Lung (tissue), 12 donors: ENCODE measurements around the gene PARP1. TPM values are rescaled to one million over a fixed set of nuclear protein-coding genes. Genes with fewer than 3 reads are reported as not detected.

Experiments
- ATAC-seq: fragments of 200-7000 bp; cut with Tn5 transposase; one replicate; pipeline ENCODE4 v1.9.1; 2020; ENCODE audit warnings: moderate number of reproducible peaks; ENCODE audit not compliant: insufficient read depth, low FRiP score
- DNase-seq, 3 donors: peaks; one replicate each; pipeline ENCODE4 v3.0.0-alpha.2; 2013 to 2017
- H3K27ac ChIP-seq, 2 donors: one replicate each; pipeline ENCODE4 v1.5.1; 2013; ENCODE audit warnings: mild to moderate bottlenecking in 2 of 2, moderate library complexity in 2 of 2, control low read depth in 1 of 2, inconsistent platforms in 1 of 2, low read depth in 1 of 2, low read length in 1 of 2
- H3K27me3 ChIP-seq, 3 donors: one replicate each; pipeline ENCODE4 v1.5.1; 2013; ENCODE audit warnings: low read length in 2 of 3; ENCODE audit not compliant: control insufficient read depth in 3 of 3, insufficient read depth in 3 of 3
- H3K36me3 ChIP-seq, 4 donors: one replicate each; pipeline ENCODE4 v1.5.1; 2013; ENCODE audit warnings: low read length in 4 of 4, mild to moderate bottlenecking in 1 of 4, moderate library complexity in 1 of 4; ENCODE audit not compliant: control insufficient read depth in 4 of 4, insufficient read depth in 4 of 4
- H3K4me1 ChIP-seq, 5 donors: one replicate each; pipeline ENCODE4 v1.5.1; 2013; ENCODE audit warnings: low read length in 5 of 5, mild to moderate bottlenecking in 2 of 5, moderate library complexity in 1 of 5; ENCODE audit not compliant: control insufficient read depth in 5 of 5, insufficient read depth in 5 of 5
- H3K4me3 ChIP-seq: one replicate; pipeline ENCODE4 v1.5.1; 2013; ENCODE audit warnings: mild to moderate bottlenecking, control low read depth, moderate library complexity
- H3K9ac ChIP-seq, 2 donors: one replicate each; pipeline ENCODE4 v1.5.1; 2013; ENCODE audit warnings: low read length in 2 of 2, control low read depth in 1 of 2; ENCODE audit not compliant: insufficient read depth in 1 of 2
- H3K9me3 ChIP-seq, 4 donors: one replicate each; pipeline ENCODE4 v1.5.1; 2013; ENCODE audit warnings: low read length in 3 of 4, mild to moderate bottlenecking in 1 of 4, moderate library complexity in 1 of 4; ENCODE audit not compliant: control insufficient read depth in 4 of 4, insufficient read depth in 3 of 4
- WGBS, 2 donors: extraction: QIAGEN DNeasy Blood & Tissue Kit; methylation state at CpG; one replicate each; pipeline ENCODE4 v1.1.7; 2013; 5-methylcytosine and 5-hydroxymethylcytosine counted together
- polyA plus RNA-seq, 2 donors: library from polyadenylated mRNA; stranded (reverse); fragments of 200-250 nt; gene quantifications; one replicate each; pipeline ENCODE4 v1.2.1, GENCODE V29; 2013
- total RNA-seq, 2 donors: library from RNA; depleted of rRNA in 1 of 2; stranded (reverse); fragments of >200 nt in 1 of 2; gene quantifications; one replicate each; pipeline ENCODE4 v1.2.1, GENCODE V29; 2014 to 2021
- TF ChIP-seq, protein P1 (sequence below): IDR thresholded peaks from 2 replicates; pipeline ENCODE4 v1.5.1; 2012; ENCODE audit warnings: mild to moderate bottlenecking; ENCODE audit errors: control extremely low read depth, extremely low read depth
- donor health status: control.
- donor health status: control.
- donor health status: Bipolar disorder and iron deficiency.
- donor health status: healthy.
- donor health status: DM: yes; HTN: yes; CAD: no.

The PARP1 gene
- total and polyA plus RNA-seq, 4 donors = 17.2 to 76.4 (median 51.1) TPM

DNA sequence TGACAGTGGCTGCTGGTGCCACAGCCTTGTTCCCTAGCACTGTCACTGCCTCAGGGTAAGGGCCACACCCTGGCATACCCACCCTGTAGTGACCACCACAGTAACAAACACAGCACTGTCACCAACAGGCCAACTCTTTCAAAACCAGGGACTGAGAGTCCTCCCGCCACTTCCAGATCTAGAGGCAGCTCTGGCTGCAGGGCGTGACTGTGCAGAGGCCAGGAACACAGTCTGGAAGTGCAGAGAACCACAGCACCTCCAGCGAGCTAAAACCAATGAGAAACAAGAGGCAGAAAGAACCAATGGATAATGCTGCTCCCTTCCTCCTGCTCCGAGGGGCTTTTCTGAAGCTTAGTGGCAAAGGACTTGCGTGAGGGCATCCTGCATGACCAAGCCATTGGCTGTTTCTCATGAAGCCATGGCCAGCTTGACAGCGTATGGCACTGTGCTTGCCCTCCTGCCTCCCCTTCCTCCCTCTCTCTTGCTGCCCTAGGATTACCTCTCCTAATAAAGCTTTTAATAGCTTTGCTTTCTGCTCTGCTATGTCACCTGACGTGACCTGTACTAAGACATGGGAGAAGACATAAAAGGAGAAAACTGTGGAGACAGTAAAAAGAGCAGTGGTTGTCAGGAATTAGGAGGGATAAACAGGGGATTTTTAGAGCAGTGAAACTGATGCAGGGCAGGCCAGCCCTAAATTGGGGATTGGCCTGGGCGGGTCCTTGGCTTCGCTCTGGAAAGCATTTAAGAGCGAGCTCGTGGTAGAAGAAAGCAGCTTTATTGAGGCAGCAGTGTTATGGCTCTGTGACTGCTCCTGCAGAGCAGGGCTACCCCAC lies 7.2 kb downstream of the PARP1 start:
- peaks cover 0 to 17% (median 14%) of the 10 kb centered on the region in 5 donors for H3K4me1 ChIP-seq
- DNase-seq = no peak
- no peak for ATAC-seq
- H3K27ac ChIP-seq = peak overlapping the region in 1 of 2 donors; percentile 18
- H3K27me3 ChIP-seq = no peaks in the 10 kb centered on the region
- H3K36me3 ChIP-seq = peaks cover 18 to 34% (median 25%) of the 10 kb centered on the region in 4 donors
- no peak overlapping the region for H3K4me3 ChIP-seq
- 89 to 95% methylated on average over 11 of the region's 11 CpGs for whole genome bisulfite sequencing, 2 donors
- no peaks in the 10 kb centered on the region for H3K9me3 ChIP-seq
- TF ChIP-seq, protein P1, sequence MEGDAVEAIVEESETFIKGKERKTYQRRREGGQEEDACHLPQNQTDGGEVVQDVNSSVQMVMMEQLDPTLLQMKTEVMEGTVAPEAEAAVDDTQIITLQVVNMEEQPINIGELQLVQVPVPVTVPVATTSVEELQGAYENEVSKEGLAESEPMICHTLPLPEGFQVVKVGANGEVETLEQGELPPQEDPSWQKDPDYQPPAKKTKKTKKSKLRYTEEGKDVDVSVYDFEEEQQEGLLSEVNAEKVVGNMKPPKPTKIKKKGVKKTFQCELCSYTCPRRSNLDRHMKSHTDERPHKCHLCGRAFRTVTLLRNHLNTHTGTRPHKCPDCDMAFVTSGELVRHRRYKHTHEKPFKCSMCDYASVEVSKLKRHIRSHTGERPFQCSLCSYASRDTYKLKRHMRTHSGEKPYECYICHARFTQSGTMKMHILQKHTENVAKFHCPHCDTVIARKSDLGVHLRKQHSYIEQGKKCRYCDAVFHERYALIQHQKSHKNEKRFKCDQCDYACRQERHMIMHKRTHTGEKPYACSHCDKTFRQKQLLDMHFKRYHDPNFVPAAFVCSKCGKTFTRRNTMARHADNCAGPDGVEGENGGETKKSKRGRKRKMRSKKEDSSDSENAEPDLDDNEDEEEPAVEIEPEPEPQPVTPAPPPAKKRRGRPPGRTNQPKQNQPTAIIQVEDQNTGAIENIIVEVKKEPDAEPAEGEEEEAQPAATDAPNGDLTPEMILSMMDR = no peak
- no peak overlapping the region for H3K9ac ChIP-seq

DNA sequence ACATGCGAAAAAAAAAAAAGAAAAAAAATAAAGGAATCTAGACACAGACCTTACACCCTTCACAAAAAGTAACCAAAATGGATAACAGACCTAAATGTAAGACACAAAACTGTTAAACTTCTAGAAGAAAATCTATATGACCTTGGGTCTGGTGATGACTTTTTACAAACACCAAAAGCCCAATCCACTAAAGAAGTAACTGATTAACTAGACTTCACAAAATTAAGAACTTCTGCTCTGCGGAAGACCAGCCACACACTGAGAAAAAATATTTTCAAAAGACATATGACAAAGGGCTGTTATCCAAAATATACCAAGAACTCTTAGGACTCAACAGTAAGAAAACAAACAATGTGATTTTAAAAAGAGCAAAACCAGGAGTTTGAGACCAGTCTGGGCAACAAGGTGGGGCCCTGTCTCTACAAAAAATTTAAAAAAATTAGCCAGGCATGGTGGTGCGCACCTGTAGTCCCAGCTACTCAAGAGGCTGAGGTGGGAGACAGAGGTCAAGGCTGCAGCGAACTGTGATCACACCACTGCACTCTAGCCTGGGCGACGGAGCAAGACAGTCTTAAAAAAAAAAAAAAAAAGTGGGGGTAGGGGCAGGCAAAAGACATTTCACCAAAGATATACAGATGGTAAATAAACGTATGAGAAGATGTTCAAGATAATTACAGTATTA lies 9.8 kb downstream of the PARP1 start:
- TF ChIP-seq, protein P1 = no peak
- ATAC-seq = no peak
- Histone ChIP-seq H3K36me3 (peaks cover 18 to 42% (median 27%) of the 10 kb centered on the region in 4 donors), H3K4me3 (no peak overlapping the region), H3K4me1 (no peaks in the 10 kb centered on the region), H3K9ac (no peak overlapping the region), H3K9me3 (no peaks in the 10 kb centered on the region), H3K27me3 (no peaks in the 10 kb centered on the region), H3K27ac (no peak overlapping the region)
- no peak for DNase-seq
- WGBS, 2 donors = 91 to 93% methylated on average over 7 of the region's 7 CpGs

DNA sequence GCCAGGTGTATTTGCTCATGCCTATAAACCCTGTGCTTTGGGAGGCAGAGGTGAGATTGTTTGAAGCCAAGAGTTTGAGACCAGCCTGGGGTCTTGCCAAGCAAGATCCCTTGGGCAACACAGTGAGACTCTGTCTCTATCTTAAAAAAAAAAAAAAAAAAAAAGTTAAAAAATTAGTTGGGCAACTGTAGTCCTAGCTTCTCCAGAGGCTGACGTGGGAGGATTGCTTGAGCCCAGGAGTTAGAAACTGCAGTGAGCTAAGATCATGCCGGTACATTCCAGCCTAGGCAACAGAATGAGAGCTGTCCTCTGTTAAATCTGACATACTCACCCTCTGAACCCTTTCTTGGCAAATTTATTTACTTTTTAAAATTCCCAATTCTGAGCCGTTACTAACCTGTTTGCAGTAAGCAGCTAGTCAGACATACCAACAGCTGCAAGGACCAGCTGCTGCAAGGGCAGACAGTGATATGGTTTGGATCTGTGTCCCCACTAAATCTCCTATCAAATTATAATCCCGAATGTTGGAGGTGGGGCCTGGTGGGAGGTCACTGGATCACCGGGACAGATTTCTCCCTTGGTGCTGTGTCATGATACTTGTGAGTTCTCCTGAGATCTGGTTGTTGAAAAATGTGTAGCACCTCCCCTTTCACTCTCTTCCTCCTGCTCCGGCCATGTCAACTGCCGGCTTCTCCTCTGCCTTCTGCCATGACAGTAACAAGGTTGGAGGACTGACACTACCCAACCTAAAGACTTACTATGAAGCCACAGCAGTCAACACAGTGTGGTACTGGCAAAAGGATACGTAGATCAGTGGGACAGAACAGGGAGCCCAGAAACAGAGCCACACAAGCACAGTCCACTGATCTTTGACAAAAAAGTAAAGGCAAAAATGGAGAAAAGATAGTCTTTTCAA lies 10.6 kb downstream of the PARP1 start:
- H3K4me1 ChIP-seq = no peaks in the 10 kb centered on the region
- WGBS, 2 donors = 82 to 87% methylated on average over 8 of the region's 8 CpGs
- ATAC-seq (no peak), DNase-seq (no peak)
- TF ChIP-seq, protein P1 = no peak
- H3K4me3 ChIP-seq = no peak overlapping the region
- peak overlapping the region in 1 of 2 donors; percentile 28 for H3K27ac ChIP-seq
- H3K9ac ChIP-seq = no peak overlapping the region
- H3K36me3 ChIP-seq = peaks cover 18 to 35% (median 26%) of the 10 kb centered on the region in 4 donors
- no peaks in the 10 kb centered on the region for H3K27me3 ChIP-seq
- H3K9me3 ChIP-seq = no peaks in the 10 kb centered on the region
